ENCODE results near the gene MAD2L1BP.

DNA sequence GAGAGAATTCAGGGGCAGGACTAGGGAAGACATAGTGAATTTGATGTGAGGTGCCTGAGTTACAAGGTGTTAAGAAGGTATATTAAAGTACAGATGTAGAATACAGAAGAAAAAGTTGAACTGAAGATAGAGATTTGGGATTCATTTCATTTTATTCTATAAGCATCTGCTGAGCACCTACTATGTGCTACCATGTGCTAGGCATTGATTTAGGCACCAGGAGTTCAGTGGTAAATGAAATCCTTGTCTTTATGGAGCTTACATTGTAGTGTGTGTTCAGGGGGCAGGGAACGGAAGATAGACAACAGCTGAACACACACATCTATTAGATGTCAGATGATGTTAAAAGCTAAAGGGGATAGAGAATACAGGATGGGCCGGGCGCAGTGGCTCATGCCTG lies 12.0 kb downstream of the MAD2L1BP start:
- TF ChIP-seq CTCF (conservative IDR thresholded peaks at IDR 0.05; ENCODE audit: low read depth, low read length) = no peak
- TF ChIP-seq EZH2 (IDR thresholded peaks at IDR 0.05; ENCODE audit: borderline replicate concordance, low read depth, low read length, poor library complexity, severe bottlenecking) = no peak
